IPS-18c (cell line): Measurements from ENCODE around the gene CLPTM1.

Source experiments
- H3K4me3 ChIP-seq: 2 replicates; pipeline ENCODE4 v1.7.0; 2013; ENCODE audit warnings: low read depth, mild to moderate bottlenecking, low read length, moderate library complexity; ENCODE audit not compliant: insufficient read depth
- H3K9me3 ChIP-seq: one replicate; pipeline ENCODE4 v1.6.1; 2013; ENCODE audit warnings: mild to moderate bottlenecking, low read length, moderate library complexity; ENCODE audit not compliant: control insufficient read depth, insufficient read depth

The CLPTM1 gene

GRCh38 chr19:44930088-44930487 is 25.1 kb upstream of the CLPTM1 start:
- H3K4me3 ChIP-seq, result no peak overlapping the region
- no peaks in the 10 kb centered on the region for H3K9me3 ChIP-seq

GRCh38 chr19:44931541-44931940 is 23.6 kb upstream of the CLPTM1 start:
- no peak overlapping the region for H3K4me3 ChIP-seq
- no peaks in the 10 kb centered on the region for H3K9me3 ChIP-seq

- H3K9me3 ChIP-seq, result no peaks in the 10 kb centered on the region
- H3K4me3 ChIP-seq, result no peak overlapping the region
These were observed 15.5 kb upstream of the CLPTM1 start for GRCh38 chr19:44939668-44940067.

GRCh38 chr19:44942067-44942571 is 13.1 kb upstream of the CLPTM1 start, which contains the start of gene APOC4:
APOC4 (plus strand) TSS chr19:44942237; CDS start chr19:44942278, 41 bp downstream.
- Histone ChIP-seq H3K9me3 (no peaks in the 10 kb centered on the region), H3K4me3 (no peak within 1 kb of the TSS)

GRCh38 chr19:44943801-44944249 is 11.4 kb upstream of the CLPTM1 start:
- no peaks in the 10 kb centered on the region for H3K9me3 ChIP-seq
- H3K4me3 ChIP-seq, result no peak overlapping the region

- Histone ChIP-seq H3K9me3 (no peaks in the 10 kb centered on the region), H3K4me3 (no peak overlapping the region)
These were observed 8.1 kb upstream of the CLPTM1 start for GRCh38 chr19:44947041-44947581.

GRCh38 chr19:44948237-44948636 is 6.9 kb upstream of the CLPTM1 start:
- Histone ChIP-seq H3K9me3 (no peaks in the 10 kb centered on the region), H3K4me3 (no peak overlapping the region)

GRCh38 chr19:44948763-44949374 is 6.3 kb upstream of the CLPTM1 start:
- H3K9me3 ChIP-seq, result no peaks in the 10 kb centered on the region
- no peak overlapping the region for H3K4me3 ChIP-seq

GRCh38 chr19:44949550-44949949 is 5.6 kb upstream of the CLPTM1 start:
- Histone ChIP-seq H3K9me3 (no peaks in the 10 kb centered on the region), H3K4me3 (no peak overlapping the region)

- H3K4me3 ChIP-seq, result no peak overlapping the region
These were observed 3.7 kb upstream of the CLPTM1 start for GRCh38 chr19:44951179-44952159.

GRCh38 chr19:44954278-44954648 is 917 bp upstream of the CLPTM1 start:
- Histone ChIP-seq H3K4me3 (peak overlapping the region; percentile 77), H3K9me3 (no peaks in the 10 kb centered on the region)

More at GRCh38 chr19:44951179-44952159, 3.7 kb upstream of the CLPTM1 start:
- H3K9me3 ChIP-seq, result no peaks in the 10 kb centered on the region

- H3K9me3 ChIP-seq, result no peaks in the 10 kb centered on the region
- peak overlapping the region; percentile 77 for H3K4me3 ChIP-seq
These were observed 592 bp downstream of the CLPTM1 start for GRCh38 chr19:44955505-44956439.

- Histone ChIP-seq H3K4me3 (no peak overlapping the region), H3K9me3 (no peaks in the 10 kb centered on the region)
These were observed 2.3 kb downstream of the CLPTM1 start for GRCh38 chr19:44957526-44957925.

GRCh38 chr19:44958090-44958489 is 2.9 kb downstream of the CLPTM1 start:
- Histone ChIP-seq H3K4me3 (no peak overlapping the region), H3K9me3 (no peaks in the 10 kb centered on the region)

GRCh38 chr19:44959691-44960090 is 4.5 kb downstream of the CLPTM1 start:
- Histone ChIP-seq H3K4me3 (no peak overlapping the region), H3K9me3 (no peaks in the 10 kb centered on the region)

- Histone ChIP-seq H3K9me3 (no peaks in the 10 kb centered on the region), H3K4me3 (no peak overlapping the region)
These were observed 5.9 kb downstream of the CLPTM1 start for GRCh38 chr19:44960906-44961728.
